Femur (tissue), 1 donor: ENCODE data around the gene ADGRA1.
"Not testable (repeated sequence)": the region's sequence is repeated elsewhere in the genome, so short reads cannot be mapped to it uniquely, and the experiment has no call there.

ENCODE experiments used
- DNase-seq: peaks from one replicate; pipeline ENCODE4 v3.0.0-alpha.2; 2017

The ADGRA1 gene

GRCh38 chr10:133131053-133131452 is 43.3 kb downstream of the ADGRA1 start:
- DNase-seq, result no peak

GRCh38 chr10:133131734-133132472 is 44.2 kb downstream of the ADGRA1 start:
- DNase-seq, result no peak

- no peak for DNase-seq
Measured at GRCh38 chr10:133132473-133133291, 45.0 kb downstream of the ADGRA1 start.

GRCh38 chr10:133133471-133134231 is 45.9 kb downstream of the ADGRA1 start:
- DNase-seq, result no peak

GRCh38 chr10:133134411-133135115 is 46.8 kb downstream of the ADGRA1 start:
- no peak for DNase-seq

GRCh38 chr10:133135116-133135465 is 47.4 kb downstream of the ADGRA1 start:
- no peak for DNase-seq

- not testable (repeated sequence) for DNase-seq
Measured at GRCh38 chr10:133137486-133138145, 49.9 kb downstream of the ADGRA1 start.

- DNase-seq, result peak; percentile 14
Measured at GRCh38 chr10:133139551-133140065, 51.9 kb downstream of the ADGRA1 start.

GRCh38 chr10:133140417-133141143 is 52.9 kb downstream of the ADGRA1 start:
- peak; percentile 13 for DNase-seq

GRCh38 chr10:133141144-133141957 is 53.6 kb downstream of the ADGRA1 start:
- DNase-seq, result peak; percentile 13

GRCh38 chr10:133141958-133142340 is 54.2 kb downstream of the ADGRA1 start:
- no peak for DNase-seq

GRCh38 chr10:133142523-133143199 is 54.9 kb downstream of the ADGRA1 start:
- no peak for DNase-seq

- DNase-seq, result no peak
Measured at GRCh38 chr10:133143200-133143533, 55.4 kb downstream of the ADGRA1 start.

- DNase-seq, result no peak
Measured at GRCh38 chr10:133143546-133143945, 55.8 kb downstream of the ADGRA1 start.

- no peak for DNase-seq
Measured at GRCh38 chr10:133144771-133145170, 57.0 kb downstream of the ADGRA1 start.

GRCh38 chr10:133150226-133150625 is 62.5 kb downstream of the ADGRA1 start:
- DNase-seq, result no peak

GRCh38 chr10:133150656-133151055 is 62.9 kb downstream of the ADGRA1 start:
- DNase-seq, result no peak

- not testable (repeated sequence) for DNase-seq
Measured at GRCh38 chr10:133151071-133151470, 63.3 kb downstream of the ADGRA1 start.

- DNase-seq, result no peak
Measured at GRCh38 chr10:133151543-133151972, 63.8 kb downstream of the ADGRA1 start.

- no peak for DNase-seq
Measured at GRCh38 chr10:133154411-133154810, 66.7 kb downstream of the ADGRA1 start.
